HL-60 (cell line): Measurements from ENCODE around the gene LRRC8C.

ENCODE experiments used
- GABPA ChIP-seq: IDR thresholded peaks from 2 replicates; pipeline ENCODE4 v1.6.1; 2012; ENCODE audit warnings: low read depth
- SPI1 ChIP-seq: IDR thresholded peaks from 2 replicates; pipeline ENCODE4 v1.6.1; 2012; ENCODE audit warnings: low read depth, mild to moderate bottlenecking, borderline replicate concordance
- TF ChIP-seq, protein P1 (sequence below): IDR thresholded peaks from one replicate; pipeline ENCODE4 v1.5.1; 2011; ENCODE audit warnings: low read length, control low read depth, inconsistent platforms; ENCODE audit not compliant: insufficient read depth

DNA sequence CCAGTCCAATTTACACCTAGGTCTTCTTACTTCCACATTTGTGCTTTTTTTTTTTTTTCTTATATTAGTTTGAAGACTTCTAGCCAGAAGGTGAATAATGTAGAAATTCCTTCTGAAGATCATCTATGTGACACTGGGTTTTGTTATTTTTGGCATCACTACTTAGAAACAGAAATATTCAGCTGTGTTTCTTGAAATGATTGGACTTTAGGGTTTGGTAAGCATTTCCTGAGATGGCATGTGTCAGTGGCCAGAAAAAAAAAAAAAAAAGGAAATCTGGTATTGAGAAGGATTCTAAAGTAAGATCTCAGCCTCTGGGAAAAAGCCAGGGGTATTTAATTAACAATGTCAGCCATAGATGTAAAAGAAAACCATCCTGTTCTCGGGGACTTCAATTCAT lies 43.4 kb upstream of the LRRC8C start:
- TF ChIP-seq GABPA = no peak
- TF ChIP-seq, protein P1, sequence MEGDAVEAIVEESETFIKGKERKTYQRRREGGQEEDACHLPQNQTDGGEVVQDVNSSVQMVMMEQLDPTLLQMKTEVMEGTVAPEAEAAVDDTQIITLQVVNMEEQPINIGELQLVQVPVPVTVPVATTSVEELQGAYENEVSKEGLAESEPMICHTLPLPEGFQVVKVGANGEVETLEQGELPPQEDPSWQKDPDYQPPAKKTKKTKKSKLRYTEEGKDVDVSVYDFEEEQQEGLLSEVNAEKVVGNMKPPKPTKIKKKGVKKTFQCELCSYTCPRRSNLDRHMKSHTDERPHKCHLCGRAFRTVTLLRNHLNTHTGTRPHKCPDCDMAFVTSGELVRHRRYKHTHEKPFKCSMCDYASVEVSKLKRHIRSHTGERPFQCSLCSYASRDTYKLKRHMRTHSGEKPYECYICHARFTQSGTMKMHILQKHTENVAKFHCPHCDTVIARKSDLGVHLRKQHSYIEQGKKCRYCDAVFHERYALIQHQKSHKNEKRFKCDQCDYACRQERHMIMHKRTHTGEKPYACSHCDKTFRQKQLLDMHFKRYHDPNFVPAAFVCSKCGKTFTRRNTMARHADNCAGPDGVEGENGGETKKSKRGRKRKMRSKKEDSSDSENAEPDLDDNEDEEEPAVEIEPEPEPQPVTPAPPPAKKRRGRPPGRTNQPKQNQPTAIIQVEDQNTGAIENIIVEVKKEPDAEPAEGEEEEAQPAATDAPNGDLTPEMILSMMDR = no peak
- TF ChIP-seq SPI1 = no peak
